ENCODE measurements around the gene C10orf88. TPM values are rescaled to one million over a fixed set of nuclear protein-coding genes. Genes with fewer than 3 reads are reported as not detected.

The C10orf88 gene, protein sequence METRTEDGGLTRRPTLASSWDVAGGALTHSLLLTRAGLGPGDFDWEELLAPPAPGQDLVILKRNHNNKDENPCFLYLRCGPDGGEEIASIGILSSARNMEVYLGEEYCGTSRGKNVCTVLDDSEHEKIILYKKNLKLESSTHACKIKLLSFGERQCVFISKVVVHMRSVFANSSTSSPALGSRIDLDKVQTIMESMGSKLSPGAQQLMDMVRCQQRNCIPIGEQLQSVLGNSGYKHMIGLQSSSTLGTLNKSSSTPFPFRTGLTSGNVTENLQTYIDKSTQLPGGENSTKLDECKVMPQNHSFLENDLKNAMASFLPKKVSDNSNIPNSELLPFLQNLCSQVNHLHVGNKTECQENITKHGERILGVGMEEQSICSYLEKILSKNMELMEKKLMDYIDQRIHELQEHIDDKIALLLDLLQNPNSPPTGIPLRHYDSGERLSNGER
- 5.1 and 5.7 TPM in 2 replicates for total RNA-seq

DNA sequence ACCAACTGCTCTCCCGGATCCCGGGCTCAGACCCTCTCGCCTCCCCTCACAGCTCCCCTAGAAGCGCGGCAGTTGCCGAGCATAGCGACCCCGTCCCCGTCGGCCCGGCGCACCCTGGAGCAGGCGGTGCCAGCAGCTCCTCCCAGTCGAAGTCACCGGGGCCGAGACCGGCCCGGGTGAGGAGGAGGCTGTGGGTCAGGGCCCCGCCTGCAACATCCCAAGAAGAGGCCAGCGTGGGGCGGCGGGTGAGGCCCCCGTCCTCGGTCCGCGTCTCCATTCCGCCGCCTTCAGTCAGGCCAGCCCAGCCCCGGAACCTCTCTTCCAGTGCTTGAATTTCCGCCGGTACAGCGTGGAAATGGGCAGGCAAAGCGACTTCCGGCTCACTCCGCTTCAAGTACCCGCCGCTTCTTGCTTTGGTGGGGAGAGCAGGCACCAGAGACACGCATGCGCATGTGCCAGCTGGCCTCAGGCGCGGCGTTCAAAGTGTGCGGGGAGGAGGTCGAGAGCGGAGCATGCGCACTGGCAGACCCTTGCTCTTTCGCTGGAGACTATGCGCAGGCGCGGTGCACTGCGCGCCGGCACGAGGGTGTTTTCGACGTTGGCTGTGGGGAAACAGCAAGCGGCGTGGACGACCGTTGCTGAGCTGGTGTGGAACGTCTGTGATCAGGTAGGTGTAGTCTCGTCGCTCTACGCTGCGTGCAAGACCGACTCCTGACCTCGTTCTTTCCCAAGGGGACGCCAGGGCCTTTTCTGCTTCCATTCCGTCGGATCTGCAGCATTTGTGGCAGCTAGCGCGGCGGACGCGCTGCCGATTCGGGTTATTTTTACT is at the start of gene C10orf88:
Gene C10orf88 (minus strand): TSS at position 326 of the 829 bp plus-strand sequence. CDS start 49 bp downstream, at position 277.

DNA sequence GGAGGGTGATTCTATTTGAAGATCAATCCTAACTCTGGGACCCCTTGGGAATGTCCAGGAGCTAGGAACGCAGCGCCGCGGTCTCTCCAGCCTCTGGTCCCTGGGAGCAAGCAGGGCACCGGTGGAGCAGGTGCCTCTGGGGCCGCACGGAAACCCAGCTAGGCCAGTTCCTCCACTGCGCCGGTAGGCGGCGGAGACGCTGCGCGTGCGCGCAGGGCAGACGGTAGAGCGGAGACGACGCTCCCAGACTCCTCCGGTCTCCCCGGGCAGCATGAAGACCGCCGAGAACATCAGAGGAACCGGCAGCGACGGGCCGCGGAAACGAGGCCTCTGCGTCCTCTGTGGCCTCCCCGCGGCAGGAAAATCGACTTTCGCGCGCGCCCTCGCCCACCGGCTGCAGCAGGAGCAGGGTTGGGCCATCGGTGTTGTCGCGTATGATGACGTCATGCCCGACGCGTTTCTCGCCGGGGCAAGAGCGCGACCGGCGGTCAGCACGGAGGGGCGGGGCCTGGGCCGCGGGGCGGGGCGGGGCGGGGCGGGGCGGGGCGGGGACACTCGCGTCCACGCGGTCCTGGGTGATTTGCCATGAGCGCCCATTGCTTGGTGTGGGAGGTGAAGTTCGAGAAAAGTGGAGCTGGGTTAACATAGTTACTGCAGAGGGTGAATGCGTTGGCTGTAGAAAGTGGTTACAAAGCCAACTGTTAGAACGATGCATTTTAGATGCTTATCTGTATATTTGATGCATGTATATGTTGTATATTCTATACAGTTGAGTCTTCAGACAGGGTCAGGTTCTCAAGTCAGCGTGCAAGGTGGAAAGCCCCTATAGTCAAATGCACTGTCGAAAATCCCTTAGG is 26.4 kb upstream of the C10orf88 start, which contains the start of gene PSTK:
Gene PSTK (plus strand): TSS at position 193 of the 857 bp plus-strand sequence. CDS start 79 bp downstream, at position 272.

DNA sequence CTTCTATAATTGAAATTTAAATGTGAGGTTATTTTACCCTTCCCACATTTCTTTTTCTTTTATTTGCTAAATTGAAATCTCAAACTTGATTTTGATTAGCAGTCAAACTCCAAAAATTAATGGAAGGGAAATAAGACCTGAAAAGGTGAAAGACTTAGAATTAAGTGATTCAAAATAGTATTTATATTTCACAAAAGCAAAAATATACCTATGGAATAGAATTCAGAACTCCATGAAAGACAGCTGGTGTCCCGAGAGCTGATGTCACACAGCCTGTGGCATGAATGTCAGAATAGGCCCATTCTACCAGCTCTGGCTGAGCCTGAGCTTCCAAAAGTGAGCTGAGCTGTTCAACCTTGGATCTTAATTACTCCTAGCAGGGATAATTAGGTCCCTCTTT is 43.7 kb downstream of the C10orf88 start, which contains the start of gene FAM24A:
Gene FAM24A (plus strand): TSS at position 301 of the 400 bp plus-strand sequence. CDS start 1,025 bp downstream, outside the sequence.

Other genes with a start within 250 kb of the C10orf88 start
- 0.09 and 0.28 TPM in 2 replicates for gene CUZD1, start 108.4 kb downstream of the C10orf88 start, total RNA-seq
- gene FAM24B, start 74.6 kb downstream of the C10orf88 start, total RNA-seq = 0.42 and 2.2 TPM in 2 replicates
- not detected in 2 replicates for gene FAM24A, start 43.6 kb downstream of the C10orf88 start, total RNA-seq
- gene PSTK, start 26.2 kb upstream of the C10orf88 start, total RNA-seq = 2.5 and 7.1 TPM in 2 replicates
- gene IKZF5, start 54.6 kb upstream of the C10orf88 start, total RNA-seq = 1.4 and 3.2 TPM in 2 replicates
- gene ACADSB, start 54.8 kb upstream of the C10orf88 start, total RNA-seq = 4.6 and 5.1 TPM in 2 replicates
- not detected in 2 replicates for gene HMX3, start 181.7 kb upstream of the C10orf88 start, total RNA-seq
- not detected in 2 replicates for gene HMX2, start 193.9 kb upstream of the C10orf88 start, total RNA-seq
- gene BUB3, start 200.2 kb upstream of the C10orf88 start, total RNA-seq = 105 and 117 TPM in 2 replicates

Measured in airway epithelial cell (primary cell).